GM18870 (cell line): ENCODE results near the gene CHRND.

Experiments
- ATAC-seq: cut with Tn5 transposase; IDR thresholded peaks from one replicate; pipeline ENCODE4 v1.9.1; 2021; ENCODE audit warnings: moderate library complexity; ENCODE audit not compliant: unreplicated experiment

Gene CHRND

DNA sequence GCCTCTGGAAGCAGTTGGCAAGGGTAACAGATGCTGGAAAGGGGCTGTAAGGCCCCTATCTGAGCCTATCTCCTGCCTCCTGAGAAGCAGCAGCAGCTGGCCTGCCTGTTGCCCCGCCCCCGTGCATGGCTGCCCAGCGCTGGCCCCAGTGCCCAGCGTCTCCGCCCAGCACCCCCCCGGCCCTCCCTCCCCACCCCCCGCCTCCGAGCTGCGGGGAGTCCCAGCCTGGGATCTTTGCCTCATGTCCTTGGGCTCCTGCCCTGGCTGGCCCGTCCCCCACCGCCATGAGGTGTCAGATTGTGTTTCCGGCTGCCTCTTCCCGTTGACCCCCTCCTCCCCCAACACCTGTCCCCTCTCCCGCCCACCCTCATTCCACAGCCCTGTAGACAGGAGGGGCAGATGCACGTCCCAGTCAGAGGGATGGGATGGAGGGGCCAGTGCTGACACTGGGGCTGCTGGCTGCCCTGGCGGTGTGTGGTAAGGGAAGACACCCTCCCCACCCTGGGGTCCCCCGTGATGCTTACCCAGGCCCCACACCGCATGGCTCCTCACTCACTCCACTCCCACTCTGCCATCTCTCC, at the start of gene CHRND:
CHRND (plus strand) TSS at position 370 of the 581 bp plus-strand sequence; CDS start at position 426, 56 bp downstream.
- no peak for ATAC-seq

- no peak for ATAC-seq
Measured at GRCh38 chr2:232476791-232477190, 49.2 kb upstream of the CHRND start.

DNA sequence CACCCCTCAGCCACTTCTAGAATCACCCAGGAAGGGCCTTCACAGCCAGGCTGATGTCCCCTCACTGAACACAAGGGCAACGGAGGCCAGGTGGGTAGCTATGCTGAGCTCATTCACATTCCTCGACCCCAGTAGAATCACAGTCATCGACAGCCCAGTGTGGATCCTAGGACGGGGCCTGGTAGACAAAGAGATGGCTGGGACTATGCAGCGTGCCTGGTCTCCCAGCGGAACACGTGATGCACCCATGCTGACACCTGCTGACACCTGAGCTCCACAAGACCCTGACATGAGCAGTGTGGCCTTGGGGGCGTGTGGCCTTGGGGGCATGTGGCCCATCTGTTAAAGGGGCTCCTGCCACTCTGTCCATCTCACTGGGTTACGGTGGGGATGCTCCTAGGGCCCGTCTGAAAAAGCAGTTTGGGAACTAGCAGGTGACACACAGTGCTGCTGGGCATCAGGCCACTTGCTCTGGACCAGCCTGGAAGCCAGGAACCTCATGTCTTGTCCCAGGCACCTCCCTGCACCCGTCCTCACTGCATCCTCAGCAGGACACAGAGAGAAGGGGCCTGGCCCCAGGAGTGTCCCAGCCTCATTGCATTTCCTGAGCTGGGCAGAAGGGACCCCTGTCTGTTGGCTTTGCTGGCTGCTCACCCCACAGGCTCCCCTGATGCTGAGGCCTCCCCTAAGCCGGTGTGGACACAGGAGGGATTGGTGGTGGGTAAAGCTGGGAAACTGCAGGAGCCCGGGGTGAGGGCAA, 48.0 kb upstream of the CHRND start:
- ATAC-seq: no peak

DNA sequence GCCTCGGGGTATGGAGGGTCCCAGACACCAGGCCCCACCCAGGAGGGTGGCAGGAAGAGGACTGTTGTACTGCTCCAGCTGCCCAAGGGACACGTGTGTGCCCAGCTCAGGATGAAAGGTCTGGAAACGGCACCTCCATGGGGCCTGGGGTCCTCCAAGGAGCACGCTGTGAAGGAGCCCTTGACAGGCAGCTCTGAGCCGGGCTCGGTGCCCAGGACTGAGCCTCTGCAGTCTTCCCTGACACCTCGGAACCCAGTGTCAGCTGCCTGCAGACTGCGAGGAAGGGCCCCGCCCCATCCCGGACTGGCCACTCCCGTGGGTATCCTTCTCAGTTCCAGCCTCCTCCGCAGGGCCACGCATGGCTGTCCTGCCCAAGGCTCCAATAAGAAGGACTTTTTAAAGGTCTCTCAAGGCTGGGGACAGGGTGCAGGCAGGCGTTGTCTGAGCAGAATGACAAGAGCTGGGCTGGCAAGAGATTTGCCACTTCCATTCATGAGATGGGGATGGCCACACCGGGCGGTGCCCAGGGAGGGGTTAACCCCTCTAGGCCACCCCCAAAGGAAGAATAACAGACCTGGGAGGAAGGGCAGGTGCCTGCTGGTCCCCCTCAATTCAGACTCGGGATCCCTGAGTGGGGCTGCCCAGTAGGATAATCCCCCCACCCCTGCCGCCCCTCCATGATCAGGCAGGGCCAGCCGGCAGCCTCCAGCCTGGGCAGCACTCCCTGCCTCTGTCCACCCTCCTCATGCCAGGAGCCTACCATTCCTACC, 47.2 kb upstream of the CHRND start:
- ATAC-seq: no peak

- no peak for ATAC-seq
Measured at GRCh38 chr2:232479341-232480200, 46.4 kb upstream of the CHRND start.

GRCh38 chr2:232480201-232481190, 45.5 kb upstream of the CHRND start:
- ATAC-seq: no peak

DNA sequence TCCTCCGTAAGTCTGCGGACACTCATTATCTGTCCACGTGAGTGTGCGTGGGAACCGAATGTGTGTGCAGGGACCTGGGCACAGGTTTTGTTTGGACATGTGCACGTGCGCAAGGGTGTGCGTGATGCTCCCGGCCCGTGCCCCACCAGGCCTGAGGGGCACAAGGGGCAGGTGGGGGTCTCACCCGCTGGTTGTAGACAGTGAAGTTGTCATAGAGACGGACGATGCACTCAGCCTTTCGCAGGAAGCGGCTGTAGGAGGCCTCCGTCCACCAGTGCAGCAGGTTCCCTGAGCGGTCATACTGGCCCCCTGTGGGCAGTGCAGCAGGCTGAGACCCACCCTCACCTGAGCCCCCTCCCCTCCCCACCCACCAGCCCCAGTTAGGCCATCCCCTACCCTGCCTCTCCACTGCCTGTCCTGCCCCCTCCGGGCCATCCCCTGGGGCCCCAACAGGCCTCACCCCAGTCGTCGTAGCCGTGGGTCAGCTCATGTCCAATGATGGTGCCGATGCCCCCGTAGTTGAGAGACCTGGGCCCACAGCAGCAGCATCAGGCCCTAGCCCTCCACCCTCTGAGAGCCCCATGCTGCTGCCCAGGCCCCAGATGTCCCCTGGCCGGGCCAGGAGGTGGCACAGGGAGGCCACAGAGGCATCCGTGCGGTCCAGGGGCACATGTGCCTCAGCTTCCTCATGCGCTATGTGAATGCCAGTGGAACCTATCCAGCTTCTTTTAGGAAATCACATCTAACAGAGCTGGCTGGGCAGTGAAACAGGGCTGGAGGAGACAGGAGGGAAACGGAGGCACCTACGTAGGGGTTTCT, 44.4 kb upstream of the CHRND start:
- ATAC-seq: no peak

- no peak for ATAC-seq
Measured at GRCh38 chr2:232482301-232483238, 43.4 kb upstream of the CHRND start.

- no peak for ATAC-seq
Measured at GRCh38 chr2:232483311-232483922, 42.5 kb upstream of the CHRND start.

- no peak for ATAC-seq
Measured at GRCh38 chr2:232483923-232484627, 41.9 kb upstream of the CHRND start.

DNA sequence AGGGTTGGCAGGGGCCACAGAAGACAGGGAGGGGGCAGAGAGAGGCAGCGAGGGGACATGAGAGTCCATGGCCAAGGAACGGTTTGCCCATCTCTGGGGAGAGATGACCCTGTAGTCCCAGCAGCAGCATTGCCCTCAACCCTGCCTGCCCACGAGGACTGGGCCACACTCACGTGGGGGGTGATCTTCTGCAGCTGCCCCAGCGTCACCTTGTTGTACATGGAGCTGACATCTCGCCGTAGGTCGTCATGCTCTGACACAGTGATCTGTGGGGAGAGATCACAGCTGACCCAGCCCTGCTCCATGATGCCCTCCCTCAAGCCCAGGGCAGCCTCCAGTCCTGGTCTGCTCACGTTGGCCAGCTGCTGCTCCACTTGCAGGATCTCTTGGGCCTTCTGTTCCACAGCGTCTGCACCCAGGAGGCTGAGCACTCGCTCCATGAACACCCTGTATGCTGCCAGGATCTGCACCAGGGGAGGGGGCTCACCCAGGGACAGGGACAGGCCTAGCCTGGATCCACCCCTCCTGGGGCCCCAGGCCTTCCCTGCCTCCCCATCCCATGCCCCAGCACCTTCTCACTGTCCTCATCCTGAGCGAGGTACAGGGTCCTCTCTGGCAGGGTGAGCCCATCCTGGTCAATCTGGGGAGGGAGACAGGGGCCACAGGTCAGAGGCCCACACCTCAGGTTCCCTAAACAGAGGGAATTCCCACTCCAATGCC, 41.2 kb upstream of the CHRND start:
- ATAC-seq: no peak

GRCh38 chr2:232485348-232485756, 40.6 kb upstream of the CHRND start:
- no peak for ATAC-seq

- no peak for ATAC-seq
Measured at GRCh38 chr2:232485757-232486557, 40.0 kb upstream of the CHRND start.

DNA sequence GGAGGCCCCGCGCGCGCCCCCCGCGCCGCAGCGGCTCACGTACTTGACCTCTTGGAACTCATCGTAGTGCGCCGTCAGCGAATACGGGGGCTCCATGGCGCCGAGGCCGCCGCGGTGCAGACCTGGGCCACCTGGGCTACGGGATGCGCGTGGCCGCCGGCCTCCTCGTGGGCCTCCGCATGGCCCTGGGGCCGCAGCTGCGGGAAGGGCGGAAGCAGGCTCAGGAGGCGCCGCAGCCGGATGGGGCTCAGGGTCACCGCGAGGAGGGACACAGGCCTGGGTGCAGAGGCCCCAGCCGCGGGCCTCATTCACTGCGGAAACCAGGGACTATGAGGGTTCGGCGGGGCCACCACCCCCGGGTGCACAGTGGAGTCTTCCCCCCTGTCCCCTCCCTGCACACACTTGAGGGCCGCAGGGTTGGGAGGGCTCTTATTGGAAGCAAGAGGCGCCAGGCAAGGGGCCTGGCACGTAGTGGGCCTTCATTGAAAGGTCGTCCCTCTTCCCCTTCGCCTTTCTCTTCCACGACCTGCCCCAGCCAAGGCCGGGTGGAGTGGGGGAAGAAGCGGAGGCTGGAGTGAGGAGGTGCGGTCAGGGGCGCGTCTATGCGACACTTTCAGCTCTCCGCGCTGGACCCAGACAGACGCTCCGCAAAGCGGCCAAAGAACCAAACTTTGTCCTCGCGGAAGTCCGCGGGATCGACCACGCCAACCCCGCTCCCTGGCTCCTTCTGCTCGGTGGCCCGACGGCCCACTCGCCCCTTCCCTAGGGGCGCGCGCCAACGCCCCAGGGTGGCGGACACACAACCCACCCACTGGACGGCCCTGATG, 39.2 kb upstream of the CHRND start:
- no peak for ATAC-seq
